DMS153 treated with DMSO at 0.1 percent for 48 hours (cell line): Measurements from ENCODE around the gene ARL3.
A peak's percentile ranks its signal among the peaks of the same experiment; 100 is the strongest.
"Not testable (repeated sequence)": the region's sequence is repeated elsewhere in the genome, so short reads cannot be mapped to it uniquely, and the experiment has no call there.

Source experiments
- DNase-seq: peaks from one replicate; lab custom pipeline; 2025; ENCODE audit not compliant: unreplicated experiment; lab: John Stamatoyannopoulos, UW

Gene ARL3, protein sequence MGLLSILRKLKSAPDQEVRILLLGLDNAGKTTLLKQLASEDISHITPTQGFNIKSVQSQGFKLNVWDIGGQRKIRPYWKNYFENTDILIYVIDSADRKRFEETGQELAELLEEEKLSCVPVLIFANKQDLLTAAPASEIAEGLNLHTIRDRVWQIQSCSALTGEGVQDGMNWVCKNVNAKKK

DNA sequence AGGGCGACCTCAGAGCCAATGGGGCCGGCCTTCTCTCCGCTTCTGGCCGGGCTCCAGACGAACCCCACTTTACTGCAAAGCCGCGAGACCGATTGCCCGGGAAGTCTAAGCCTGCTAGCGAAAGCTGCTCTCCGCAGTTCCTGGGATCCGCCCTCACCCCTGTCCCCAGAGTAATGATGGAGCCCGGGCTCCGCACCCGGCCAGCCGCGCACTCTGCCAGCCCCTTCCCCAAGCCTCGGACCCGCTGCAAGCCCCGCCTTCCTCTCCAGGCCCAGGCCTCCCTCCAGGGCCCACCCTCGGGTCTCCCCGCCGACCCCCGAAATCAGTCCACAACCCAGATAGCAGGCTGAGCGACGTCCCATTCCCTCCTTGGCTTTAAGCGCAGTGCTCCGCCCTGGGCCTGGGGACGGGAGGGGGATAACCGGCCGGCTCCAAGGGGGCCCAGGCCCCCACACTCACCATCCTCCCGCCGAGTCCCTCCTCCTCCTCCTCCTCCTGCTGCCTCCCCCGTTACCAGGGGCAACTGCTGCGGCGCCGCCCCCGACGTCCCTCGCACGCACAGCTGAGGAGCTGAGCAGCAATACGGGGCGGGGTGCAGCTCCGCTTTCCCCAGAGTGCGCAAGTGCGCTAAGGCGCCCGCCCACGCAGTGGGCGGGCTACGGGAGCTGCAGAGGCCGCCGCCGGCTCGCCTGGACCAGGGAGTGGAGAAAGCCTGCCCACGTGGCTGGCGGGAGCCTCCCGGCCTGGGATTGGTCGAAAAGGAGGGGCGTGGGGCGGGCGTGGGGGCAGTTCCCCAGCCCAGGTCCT is at the start of gene ARL3:
Gene ARL3 (minus strand): TSS at position 584 of the 807 bp plus-strand sequence. CDS start 122 bp downstream, at position 462.
- peak; percentile 96 for DNase-seq

DNA sequence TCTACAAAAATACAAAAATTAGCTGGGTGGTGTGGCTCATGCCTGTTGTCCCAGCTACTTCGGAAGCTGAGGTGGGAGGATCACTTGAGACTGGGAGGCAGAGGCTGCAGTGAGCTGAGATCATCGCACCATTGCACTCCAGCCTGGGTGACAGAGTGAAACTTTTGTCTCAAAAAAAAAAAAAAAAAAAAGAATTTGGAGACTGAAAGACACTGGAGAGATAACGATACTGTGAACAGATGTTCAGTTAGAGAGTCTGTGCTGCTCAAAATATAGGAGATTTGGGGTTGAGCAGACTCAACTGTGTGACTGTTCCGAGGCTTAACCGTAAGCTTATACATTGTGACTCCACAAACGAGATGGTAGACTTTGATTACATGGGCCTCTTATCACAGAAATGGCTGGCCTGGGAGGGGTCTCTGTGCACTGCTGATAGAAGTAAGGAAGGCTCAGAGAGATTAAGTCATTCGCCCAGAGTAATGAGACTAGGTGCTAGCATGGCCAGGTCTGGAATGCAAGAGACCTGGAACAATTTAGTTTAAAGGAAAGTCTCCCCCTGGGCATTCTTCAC is 48.9 kb upstream of the ARL3 start:
- no peak for DNase-seq

DNA sequence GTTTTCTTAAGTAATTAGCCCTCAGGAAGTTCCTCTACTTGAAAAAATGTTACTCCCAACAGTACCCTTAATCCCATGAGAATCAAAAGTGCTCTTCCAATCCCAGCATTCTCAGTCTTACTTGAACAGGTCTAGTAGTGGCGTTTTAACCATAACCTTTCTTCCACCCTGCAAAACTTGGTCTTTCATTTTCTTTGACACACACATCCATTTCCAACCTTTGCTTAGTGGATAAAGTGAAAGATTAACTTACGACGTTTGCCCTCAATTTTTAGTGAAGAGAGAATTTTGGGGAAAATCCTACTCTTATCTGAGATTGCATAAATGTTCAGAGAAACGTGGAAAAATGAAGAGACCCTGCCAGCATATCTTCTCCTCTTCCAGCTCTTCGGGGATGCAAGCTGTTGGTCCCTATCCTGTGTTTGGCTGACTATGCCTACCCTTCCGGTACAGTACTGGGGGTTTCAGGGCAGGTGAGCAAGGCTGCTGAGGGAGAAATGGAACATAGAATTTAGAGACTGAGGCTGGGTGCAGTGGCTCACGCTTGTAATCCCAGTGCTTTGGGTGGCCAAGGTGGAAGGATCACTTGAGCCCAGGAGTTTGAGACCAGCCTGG is 48.3 kb upstream of the ARL3 start:
- no peak for DNase-seq

DNA sequence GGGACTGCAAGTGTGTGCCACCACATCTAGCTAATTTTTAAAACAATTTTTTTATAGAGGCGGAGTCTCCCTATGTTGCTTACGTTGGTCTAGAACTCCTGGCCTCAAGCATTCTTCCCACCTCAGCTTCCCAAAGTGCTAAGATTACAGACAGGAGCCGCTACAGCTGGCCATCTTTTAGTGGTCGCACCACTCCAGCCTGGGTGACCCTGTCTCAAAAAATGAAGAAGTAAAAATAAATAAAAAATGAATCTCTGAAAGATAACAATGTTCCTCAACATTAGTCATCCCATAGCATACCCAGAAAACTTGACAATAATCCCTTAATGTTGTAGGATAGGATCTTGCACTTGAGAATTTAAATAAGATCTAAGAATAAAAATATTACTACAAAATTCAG is 47.8 kb upstream of the ARL3 start:
- no peak for DNase-seq

DNA sequence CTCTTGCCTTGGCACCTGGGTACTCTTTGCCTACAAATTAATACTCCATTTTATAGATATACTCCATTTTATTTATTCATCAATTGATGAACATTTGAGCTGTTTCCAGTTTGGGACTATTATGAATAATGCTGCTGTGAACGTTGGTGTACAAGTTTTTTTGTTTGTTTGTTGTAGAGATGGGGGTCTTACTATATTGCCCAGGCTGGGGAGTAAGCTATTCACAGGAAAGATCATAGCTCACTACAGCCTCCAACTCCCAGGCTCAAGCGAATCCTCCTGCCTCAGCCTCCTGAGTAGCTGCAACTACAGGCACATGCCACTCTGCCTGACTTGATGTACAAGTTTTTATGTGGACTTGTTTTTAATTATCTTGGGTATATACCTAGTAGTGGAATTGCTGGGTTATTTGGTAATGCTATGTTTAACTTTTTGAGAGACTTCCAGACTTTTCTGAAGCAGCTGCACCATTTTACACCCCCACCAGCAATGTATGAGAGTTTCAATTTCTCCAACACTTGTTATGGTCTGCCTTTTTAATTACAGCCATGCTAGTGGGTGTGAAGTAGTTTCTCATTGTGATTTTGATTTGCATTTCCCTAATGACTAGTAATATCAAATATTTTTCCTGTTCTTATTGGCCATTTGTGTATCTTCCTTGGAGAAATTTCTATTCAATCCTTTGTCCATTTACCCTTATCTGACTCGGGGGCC is 45.5 kb upstream of the ARL3 start:
- DNase-seq = no peak

DNA sequence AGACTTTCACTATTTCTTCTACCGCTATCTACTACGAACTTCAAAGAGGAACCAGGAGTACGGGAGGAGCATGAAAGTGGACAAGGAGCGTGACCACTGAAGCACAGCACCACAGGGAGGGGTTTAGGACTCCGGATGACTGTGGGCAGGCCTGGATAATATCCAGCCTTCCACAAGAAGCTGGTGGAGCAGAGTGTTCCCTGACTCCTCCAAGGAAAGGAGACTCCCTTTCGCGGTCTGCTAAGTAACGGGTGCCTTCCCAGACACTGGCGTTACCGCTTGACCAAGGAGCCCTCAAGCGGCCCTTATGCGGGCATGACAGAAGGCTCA is 44.7 kb upstream of the ARL3 start:
- not testable (repeated sequence) for DNase-seq

DNA sequence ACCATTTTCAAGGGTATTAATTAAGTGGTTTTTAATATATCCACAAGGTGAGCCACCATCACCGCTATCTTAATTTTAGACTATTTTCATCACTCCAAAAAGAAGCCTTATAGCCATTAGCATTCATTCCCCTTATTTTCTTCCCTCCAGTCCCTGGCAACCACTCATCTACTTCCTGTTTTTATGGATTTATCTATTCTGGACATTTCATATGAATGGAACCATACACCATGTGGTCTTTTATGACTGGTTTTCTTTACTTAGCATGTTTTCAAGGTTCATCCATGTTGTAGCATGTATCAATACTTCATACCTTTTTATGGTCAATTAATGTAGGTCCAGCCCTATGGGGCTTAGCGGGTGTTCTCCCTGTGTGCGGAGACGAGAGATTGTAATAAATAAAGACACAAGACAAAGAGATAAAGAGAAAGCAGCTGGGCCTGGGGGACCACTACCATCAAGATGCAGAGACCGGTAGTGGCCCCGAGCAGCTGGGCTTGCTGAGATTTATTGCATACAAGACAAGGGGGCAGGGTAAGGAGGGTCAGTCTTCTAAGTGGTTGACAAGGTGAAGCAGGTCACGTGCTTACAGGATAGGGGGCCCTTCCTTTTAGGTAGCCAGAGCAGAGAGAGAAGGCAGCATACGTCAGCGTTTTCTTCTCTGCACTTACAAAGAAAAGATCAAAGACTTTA is 44.2 kb upstream of the ARL3 start:
- no peak for DNase-seq

DNA sequence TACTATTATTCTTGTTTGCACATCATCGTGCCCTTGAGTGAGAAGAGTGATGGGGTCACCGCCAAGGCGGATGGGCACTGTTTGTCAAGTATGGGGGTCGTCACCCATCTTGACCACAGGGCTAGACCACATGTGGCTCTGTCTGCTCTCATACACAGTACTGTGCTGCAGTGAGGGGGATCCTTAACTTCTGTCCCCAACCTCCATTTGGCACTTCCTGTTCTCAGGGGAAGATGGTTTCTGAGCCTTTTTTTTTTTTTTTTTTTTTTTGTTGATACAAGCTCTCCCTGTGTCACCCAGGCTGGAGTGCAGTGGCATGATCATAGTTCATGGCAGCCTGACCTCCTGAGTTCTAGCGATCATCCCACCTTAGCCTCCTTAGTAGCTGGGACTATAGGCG is 43.1 kb upstream of the ARL3 start:
- no peak for DNase-seq

DNA sequence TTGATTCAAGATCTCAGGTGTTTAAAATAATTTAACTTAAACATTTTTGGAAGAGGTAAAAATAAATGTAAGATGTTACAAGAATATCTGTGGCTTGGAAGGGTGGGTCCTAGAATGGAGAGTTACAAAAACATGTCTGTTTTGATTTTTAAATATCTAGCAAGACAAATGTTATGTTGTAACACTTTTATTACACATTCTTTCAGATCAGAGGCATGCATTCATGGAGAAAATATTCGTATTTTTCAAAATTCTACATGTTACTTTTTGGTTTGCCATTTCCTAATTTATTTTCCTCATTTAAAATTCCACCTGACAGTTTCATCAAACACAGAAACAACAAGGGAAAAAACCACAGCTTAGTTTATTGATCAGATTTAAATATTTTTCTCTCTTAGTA is 39.5 kb upstream of the ARL3 start:
- DNase-seq = no peak

DNA sequence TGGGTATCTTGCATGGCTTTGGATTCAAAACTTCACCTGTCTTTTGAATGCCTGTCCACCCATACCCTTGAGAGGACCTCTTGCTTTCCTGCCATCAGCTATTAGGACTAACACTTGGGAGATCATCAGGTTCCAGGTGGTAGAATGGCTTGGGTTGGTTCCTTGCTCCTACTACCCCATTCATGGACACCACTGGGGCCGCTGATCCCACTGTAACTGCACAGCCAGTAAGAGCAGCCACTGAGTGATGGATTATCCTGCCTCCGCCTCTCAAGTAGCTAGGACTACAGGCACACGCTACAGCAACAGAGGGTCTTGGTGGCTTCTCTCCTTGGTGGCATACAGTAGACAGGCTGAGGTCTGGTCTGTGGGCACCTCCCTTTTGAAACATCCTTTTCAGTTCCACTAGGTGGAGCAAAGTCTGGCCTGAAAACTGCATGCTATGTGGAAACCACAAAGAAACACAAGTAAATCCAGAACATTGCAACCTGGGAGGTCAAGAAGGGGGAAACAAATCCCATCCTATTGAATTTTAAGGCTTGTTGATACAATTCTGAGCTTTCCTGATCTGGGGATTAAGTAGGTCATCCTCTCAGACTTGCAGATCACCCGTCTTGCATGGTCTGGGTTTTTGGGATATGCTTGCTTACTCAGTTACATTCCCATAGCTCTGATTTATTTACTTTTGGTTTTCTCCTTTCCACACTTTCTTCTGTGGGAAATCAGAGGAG is 38.9 kb upstream of the ARL3 start:
- no peak for DNase-seq

DNA sequence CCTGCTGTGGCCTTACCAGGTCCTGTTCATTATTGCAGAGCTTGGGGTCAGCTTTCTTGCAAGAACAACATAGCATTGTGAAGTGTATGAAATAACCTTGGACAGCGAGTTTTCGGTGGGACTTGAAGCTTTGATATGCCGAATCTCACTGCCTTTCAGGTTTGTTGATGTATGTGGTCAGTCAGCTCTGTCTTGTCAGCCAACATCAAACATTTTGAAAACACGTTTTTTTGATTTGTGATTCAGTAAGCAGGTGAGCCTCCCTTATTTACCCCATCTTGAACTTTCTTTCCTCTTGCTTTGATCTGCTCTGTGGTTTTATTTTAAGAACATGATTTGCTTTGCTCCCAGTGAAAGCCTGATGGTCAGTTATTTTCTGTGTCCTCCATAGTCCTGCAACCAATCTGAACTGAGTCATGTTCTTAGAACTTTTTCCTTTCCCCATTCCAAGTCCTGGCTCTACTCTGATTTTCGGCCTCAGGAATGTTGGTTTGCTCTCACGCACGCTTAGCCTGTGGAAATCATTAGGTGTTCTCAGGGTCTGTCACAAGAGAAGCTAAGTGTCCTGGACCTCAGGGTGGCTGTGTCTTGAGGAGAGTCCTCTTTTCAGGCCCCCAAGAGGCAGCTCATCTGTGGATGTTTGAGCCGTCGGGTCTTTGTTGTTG is 38.2 kb upstream of the ARL3 start:
- no peak for DNase-seq

DNA sequence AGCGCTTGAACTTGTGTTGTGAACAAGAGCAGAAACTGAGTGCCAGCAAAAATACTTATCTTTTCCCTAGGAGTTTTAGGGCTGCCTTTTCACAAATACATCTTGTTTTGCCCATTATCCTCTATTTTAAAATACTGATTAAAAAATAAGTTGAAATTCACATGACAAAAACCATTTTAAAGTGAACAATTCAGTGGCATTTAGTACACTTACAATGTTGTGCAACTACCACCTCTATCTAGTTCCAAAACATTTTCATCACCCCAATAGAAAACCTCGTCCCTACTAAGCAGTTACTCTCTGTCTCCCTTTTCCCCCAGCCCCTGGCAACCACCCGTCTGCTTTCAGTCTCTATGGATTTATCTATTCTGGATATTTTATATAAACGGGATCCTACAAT is 31.0 kb upstream of the ARL3 start:
- DNase-seq = no peak

DNA sequence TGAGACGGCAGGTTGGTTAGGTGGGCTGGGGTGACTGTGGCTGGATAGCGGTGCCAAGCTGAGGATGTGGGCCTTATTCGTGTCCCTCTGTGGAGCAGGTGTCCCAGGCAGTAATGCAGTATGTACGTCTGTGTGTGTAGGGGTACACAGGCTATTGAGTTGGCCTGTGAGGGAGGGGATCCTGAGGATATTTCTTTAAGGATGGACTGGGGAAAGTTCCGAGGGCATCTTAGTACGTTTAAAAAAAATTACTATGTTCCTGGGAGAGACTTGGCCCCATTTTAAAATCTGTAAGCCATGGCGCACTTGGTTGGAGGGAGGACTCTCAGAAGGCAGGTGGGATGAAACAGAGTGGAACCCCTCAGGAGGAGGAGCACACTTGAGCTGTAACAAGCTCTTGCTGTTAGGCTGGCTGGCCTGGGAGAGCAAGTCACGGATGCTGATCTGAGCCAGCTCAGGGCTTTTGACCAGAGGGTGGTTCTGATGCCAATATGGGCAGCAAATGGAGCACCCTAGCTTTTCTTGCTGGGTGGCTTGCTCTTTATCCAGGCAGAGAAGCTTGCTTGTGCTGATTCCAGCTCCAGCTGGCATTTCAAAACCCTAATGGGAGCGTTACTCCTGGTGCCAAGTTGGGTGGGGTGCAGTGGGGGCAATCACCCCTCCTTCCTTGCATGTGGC is 30.3 kb upstream of the ARL3 start:
- DNase-seq = no peak

DNA sequence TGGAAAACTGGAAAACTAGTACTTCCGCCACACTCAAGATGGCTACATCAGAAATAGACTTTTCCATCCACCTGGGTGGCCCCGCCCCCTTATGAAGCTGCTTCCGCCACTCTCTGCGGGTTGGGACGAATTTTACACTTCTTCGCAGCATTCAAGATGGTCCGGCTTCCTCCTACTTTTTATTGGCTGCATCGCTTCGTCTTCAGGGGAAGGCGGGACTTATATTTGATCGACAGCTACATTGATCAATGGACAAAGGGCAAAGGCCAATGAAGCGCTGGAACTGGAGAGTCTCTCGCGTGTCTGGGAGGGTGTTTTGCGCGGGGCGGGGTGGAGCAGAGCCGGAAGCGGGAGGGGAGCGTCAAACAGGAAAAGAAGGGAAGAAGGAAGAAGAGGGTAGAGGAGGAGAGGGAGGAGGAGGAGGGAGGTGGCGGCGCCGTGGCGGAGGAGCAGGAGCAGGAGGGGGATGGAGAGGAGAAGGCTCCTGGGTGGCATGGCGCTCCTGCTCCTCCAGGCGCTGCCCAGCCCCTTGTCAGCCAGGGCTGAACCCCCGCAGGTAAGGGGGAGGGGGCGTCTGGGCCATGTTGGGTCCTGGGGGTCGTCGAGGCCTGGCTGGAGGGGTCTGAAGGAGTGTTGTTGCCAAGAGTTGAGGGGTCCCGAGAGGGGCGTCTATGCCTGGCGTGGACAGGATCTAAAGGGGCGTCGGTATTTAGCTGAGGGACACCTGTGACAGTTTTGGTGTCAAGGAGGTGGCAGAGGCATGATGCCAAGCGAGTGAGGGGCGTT is 29.6 kb upstream of the ARL3 start, which contains the start of gene WBP1L:
Gene WBP1L (plus strand): TSS at position 361 of the 786 bp plus-strand sequence. CDS start 106 bp downstream, at position 467.
- peak; percentile 98 for DNase-seq

DNA sequence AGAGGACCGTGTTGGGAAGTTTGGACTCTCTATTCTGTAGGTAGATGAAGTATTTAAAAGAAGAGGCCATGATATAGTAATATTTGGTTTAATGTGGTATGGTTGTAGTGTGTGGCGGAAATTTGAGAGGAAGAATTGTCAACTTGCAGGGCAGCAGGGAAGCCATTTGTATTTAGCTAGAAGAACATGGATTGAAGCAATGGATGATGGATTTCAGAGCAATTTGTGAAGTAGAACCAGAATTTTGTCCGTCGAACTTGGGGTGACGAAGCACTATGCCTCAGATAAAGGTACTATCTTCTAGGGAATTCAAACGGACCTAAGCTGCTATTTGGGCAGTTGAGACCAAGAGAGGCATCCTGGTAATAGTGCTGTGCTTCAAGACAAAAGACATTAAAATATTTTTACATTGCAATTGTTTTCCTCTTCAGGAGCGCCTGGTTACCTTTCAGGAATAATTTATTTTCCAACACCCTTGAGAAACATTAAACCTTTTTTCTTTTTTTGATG is 28.9 kb upstream of the ARL3 start:
- DNase-seq = peak; percentile 90

DNA sequence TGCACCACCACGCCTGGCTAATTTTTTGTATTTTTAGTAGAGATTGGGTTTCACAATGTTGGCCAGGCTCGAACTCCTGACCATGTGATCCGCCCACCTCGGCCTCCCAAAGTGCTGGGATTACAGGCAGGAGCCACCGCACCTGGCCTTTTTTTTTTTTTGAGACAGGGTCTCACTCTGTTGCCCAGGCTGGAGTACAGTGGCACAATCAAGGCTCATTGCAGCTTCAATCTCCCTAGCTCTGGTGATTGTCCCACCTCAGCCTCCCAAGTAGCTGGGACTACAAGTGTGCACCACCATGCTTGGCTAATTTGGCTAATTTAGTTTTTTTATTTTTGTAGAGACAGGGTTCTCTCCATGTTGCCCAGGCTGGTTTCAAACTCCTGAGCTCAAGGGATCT is 28.1 kb upstream of the ARL3 start:
- DNase-seq = not testable (repeated sequence)

DNA sequence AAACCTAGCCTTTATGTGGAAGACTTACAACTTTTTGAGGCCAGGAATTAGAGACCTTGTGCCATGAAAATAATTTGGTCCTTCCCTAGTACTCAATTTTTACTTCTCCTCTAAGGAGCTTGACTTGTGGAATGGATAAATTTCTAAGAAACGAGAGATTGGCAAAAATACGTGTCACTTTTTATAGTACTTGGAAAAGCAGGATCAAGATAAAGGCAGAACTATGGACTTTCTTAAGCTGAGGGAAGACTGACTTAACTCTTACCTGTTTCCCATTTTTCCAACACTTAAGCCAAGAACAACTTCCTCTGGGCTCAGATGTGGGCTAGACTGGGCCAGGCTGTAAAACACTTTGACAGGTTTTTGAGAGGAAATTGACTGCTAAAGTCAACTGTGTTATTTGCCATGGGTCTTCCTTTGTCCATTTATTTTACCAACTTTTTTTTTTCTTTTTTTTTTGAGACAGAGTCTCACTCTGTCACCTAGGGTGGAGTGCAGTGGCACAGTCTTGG is 27.6 kb upstream of the ARL3 start:
- DNase-seq = no peak

DNA sequence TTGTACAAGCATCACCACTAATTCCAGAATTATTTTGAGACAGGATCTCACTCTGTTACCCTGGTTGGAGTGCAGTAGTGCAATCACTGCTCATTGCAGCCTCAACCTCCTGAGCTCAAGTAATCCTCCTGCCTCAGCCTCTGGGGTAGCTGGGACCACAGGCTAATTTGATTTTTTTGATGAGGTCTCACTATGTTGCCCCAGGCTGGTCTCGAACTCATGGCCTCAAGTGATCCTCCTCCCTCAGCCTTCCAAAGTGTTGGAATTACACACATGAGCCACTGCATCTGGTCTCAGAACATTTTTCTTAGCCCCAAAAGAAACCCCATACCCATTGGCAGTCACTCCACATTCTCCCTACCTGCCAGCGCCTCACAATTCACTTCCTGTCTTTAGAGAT is 26.0 kb upstream of the ARL3 start:
- DNase-seq = no peak
